GM10248 (cell line): ENCODE results near the gene ADAMTS12.

ENCODE experiments used
- CTCF ChIA-PET: fragments of 300-600 bp; sonication (Branson Sonifier 250); formaldehyde crosslinking; extraction: SDS; loops from one replicate; lab custom pipeline; 2021; ENCODE audit warnings: antibody characterized with exemption; lab: Yijun Ruan, JAX
- POLR2A ChIA-PET: fragments of 350-650 bp; sonication (Branson Sonifier 250); formaldehyde crosslinking; extraction: SDS; loops from one replicate; lab custom pipeline; 2020; ENCODE audit warnings: antibody characterized with exemption; lab: Yijun Ruan, JAX
- DNase-seq: peaks from one replicate; pipeline ENCODE4 v3.0.0; 2012; ENCODE audit errors: extremely low spot score
- CTCF ChIP-seq: IDR thresholded peaks from 2 replicates; pipeline ENCODE4 v1.5.1; 2012; ENCODE audit warnings: mild to moderate bottlenecking, low read depth; ENCODE audit errors: extremely low read depth, missing control alignments, control extremely low read depth

ADAMTS12 gene

GRCh38 chr5:33675958-33676464, 215.8 kb downstream of the ADAMTS12 start:
- DNase-seq: peak; percentile 32
- no peak for TF ChIP-seq CTCF
- ChIA-PET CTCF (interaction anchor here (0.7 to 2.3 kb wide), 5 partner anchors 8 to 295 kb away, joined by 3 to 10 read pairs (median 3); no protein-coding TSS in a partner anchor), POLR2A (no interaction called here)

GRCh38 chr5:33671700-33672291, 220.0 kb downstream of the ADAMTS12 start:
- POLR2A ChIA-PET: no interaction called here

GRCh38 chr5:33662722-33663427, 228.9 kb downstream of the ADAMTS12 start:
- POLR2A ChIA-PET: interaction anchor here (0.9 kb wide), 1 partner anchor 222 kb away, joined by 4 read pairs; the partner anchor contains the start of gene TARS1
- TF ChIP-seq CTCF: no peak
- no peak for DNase-seq
- CTCF ChIA-PET: interaction anchor here (0.8 to 2.4 kb wide), 6 partner anchors 9 to 272 kb away, joined by 3 to 10 read pairs (median 4); no protein-coding TSS in a partner anchor

More at GRCh38 chr5:33671700-33672291, 220.0 kb downstream of the ADAMTS12 start:
- CTCF ChIA-PET: interaction anchor here (0.9 to 1.5 kb wide), 2 partner anchors 9 to 14 kb away, joined by 3 to 4 read pairs; no protein-coding TSS in a partner anchor
- TF ChIP-seq CTCF: no peak
- no peak for DNase-seq

GRCh38 chr5:33659526-33660169, 232.1 kb downstream of the ADAMTS12 start:
- POLR2A ChIA-PET: no interaction called here
- TF ChIP-seq CTCF: no peak
- CTCF ChIA-PET: interaction anchor here (1.1 to 1.7 kb wide), 4 partner anchors 17 to 46 kb away, joined by 3 to 4 read pairs (median 3); no protein-coding TSS in a partner anchor
- no peak for DNase-seq

GRCh38 chr5:33657804-33658440, 233.9 kb downstream of the ADAMTS12 start:
- POLR2A ChIA-PET: no interaction called here
- no peak for DNase-seq
- CTCF ChIA-PET: interaction anchor here (1.0 to 1.8 kb wide), 6 partner anchors 10 to 44 kb away, joined by 3 to 4 read pairs (median 3); no protein-coding TSS in a partner anchor
- TF ChIP-seq CTCF: no peak
